Ishikawa (cell line): ENCODE data around the gene CHRNA4.

Experiments used
- CEBPB ChIP-seq: IDR thresholded peaks from 2 replicates; pipeline ENCODE4 v1.6.1; 2012
- CREB1 ChIP-seq: IDR thresholded peaks from 2 replicates; pipeline ENCODE4 v1.6.1; 2012; ENCODE audit warnings: low read depth
- EGR1 ChIP-seq: IDR thresholded peaks from 2 replicates; pipeline ENCODE4 v1.6.1; 2012
- EP300 ChIP-seq: IDR thresholded peaks from 2 replicates; pipeline ENCODE4 v1.6.1; 2012; ENCODE audit warnings: borderline replicate concordance
- FOXM1 ChIP-seq: IDR thresholded peaks from 2 replicates; pipeline ENCODE4 v1.6.1; 2012; ENCODE audit warnings: low read depth, borderline replicate concordance
- NFIC ChIP-seq: IDR thresholded peaks from 2 replicates; pipeline ENCODE4 v1.6.1; 2012
- RAD21 ChIP-seq: IDR thresholded peaks from 2 replicates; pipeline ENCODE4 v1.6.1; 2012; ENCODE audit warnings: low read depth
- TAF1 ChIP-seq: IDR thresholded peaks from 2 replicates; pipeline ENCODE4 v1.6.1; 2012; ENCODE audit warnings: low read depth, mild to moderate bottlenecking
- TCF12 ChIP-seq: IDR thresholded peaks from 2 replicates; pipeline ENCODE4 v1.6.1; 2012; ENCODE audit warnings: low read depth
- TEAD4 ChIP-seq: IDR thresholded peaks from 2 replicates; pipeline ENCODE4 v1.6.1; 2012
- YY1 ChIP-seq: IDR thresholded peaks from 2 replicates; pipeline ENCODE4 v1.6.1; 2012; ENCODE audit warnings: low read depth
- ZBTB7A ChIP-seq: IDR thresholded peaks from 2 replicates; pipeline ENCODE4 v1.6.1; 2012; ENCODE audit warnings: low read depth
- TF ChIP-seq, protein P1 (sequence below): IDR thresholded peaks from 2 replicates; pipeline ENCODE4 v1.6.1; 2012; ENCODE audit warnings: low read depth, mild to moderate bottlenecking
- TF ChIP-seq, protein P2 (sequence below): IDR thresholded peaks from 2 replicates; pipeline ENCODE4 v1.6.1; 2012
- TF ChIP-seq, protein P3 (sequence below): IDR thresholded peaks from 2 replicates; pipeline ENCODE4 v1.6.1; 2012

Gene CHRNA4

DNA sequence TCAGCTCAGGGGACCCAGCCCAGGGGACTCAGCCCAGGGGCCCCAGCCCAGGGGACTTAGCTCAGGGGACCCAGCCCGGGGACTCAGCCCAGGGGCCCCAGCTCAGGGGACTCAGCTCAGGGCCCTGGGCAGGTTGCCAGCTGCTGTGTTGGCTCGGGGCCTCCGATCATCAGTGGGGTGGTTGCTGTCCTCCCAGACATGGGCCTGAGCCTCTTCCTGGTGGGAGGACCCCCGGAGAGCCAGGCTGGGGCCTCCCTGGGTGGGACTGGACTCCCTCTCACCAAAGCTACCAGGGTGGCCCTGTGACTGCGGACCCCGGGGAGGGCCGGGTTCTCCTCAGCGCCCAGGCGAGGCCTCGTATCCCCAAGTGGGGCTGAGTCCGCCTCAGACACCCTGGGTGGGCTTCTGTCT is 63.8 kb downstream of the CHRNA4 start:
- TF ChIP-seq, protein P1, sequence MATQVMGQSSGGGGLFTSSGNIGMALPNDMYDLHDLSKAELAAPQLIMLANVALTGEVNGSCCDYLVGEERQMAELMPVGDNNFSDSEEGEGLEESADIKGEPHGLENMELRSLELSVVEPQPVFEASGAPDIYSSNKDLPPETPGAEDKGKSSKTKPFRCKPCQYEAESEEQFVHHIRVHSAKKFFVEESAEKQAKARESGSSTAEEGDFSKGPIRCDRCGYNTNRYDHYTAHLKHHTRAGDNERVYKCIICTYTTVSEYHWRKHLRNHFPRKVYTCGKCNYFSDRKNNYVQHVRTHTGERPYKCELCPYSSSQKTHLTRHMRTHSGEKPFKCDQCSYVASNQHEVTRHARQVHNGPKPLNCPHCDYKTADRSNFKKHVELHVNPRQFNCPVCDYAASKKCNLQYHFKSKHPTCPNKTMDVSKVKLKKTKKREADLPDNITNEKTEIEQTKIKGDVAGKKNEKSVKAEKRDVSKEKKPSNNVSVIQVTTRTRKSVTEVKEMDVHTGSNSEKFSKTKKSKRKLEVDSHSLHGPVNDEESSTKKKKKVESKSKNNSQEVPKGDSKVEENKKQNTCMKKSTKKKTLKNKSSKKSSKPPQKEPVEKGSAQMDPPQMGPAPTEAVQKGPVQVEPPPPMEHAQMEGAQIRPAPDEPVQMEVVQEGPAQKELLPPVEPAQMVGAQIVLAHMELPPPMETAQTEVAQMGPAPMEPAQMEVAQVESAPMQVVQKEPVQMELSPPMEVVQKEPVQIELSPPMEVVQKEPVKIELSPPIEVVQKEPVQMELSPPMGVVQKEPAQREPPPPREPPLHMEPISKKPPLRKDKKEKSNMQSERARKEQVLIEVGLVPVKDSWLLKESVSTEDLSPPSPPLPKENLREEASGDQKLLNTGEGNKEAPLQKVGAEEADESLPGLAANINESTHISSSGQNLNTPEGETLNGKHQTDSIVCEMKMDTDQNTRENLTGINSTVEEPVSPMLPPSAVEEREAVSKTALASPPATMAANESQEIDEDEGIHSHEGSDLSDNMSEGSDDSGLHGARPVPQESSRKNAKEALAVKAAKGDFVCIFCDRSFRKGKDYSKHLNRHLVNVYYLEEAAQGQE = no peak
- TF ChIP-seq TAF1 = no peak
- no peak for TF ChIP-seq CREB1
- TF ChIP-seq, protein P2, sequence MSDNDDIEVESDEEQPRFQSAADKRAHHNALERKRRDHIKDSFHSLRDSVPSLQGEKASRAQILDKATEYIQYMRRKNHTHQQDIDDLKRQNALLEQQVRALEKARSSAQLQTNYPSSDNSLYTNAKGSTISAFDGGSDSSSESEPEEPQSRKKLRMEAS = no peak
- TF ChIP-seq TEAD4 = no peak
- no peak for TF ChIP-seq TCF12
- no peak for TF ChIP-seq CEBPB
- no peak for TF ChIP-seq RAD21
- TF ChIP-seq FOXM1 = no peak

DNA sequence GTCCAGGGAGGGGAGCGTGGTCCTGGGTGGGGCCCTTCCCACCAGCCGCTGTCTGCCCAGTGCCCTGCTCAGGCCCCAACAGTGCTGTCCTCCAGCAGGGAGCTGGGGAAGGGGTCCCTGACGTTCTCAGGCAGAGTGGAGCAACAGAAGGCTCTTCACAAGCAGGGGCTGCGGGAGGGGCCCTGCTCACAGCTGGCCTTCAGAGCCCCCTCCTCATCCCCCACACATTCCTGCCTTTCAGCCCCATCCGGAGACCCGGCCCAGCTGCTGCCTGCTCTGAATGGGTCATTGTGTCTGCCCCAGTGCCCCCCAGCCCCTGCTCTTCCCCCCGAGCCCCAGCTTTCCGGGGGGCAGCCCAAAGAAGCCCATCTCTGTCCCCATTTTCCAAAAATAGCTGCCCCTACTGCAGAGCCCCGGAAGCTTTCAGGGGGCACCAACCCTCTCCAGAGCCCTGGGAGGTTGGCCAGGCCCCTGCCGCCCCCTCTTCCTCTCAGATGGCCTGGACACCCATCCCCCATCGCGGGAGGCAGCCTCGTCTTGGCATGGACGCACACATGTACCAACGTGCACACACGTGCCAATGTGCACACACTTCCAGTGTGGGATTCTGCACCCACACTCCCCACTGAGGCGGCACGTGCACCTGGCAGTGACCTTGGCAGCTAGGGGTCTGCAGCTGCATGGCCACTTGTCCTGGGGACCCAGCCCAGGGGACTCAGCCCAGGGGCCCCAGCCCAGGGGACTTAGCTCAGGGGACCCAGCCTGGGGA is 64.4 kb downstream of the CHRNA4 start:
- TF ChIP-seq, protein P2 = no peak
- TF ChIP-seq NFIC (no peak), ZBTB7A (no peak), RAD21 (no peak), TCF12 (no peak), TAF1 (no peak), FOXM1 (no peak), YY1 (no peak), TEAD4 (no peak), CEBPB (no peak), EGR1 (no peak)
- TF ChIP-seq, protein P3, sequence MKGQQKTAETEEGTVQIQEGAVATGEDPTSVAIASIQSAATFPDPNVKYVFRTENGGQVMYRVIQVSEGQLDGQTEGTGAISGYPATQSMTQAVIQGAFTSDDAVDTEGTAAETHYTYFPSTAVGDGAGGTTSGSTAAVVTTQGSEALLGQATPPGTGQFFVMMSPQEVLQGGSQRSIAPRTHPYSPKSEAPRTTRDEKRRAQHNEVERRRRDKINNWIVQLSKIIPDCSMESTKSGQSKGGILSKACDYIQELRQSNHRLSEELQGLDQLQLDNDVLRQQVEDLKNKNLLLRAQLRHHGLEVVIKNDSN = no peak
- TF ChIP-seq, protein P1 = no peak

DNA sequence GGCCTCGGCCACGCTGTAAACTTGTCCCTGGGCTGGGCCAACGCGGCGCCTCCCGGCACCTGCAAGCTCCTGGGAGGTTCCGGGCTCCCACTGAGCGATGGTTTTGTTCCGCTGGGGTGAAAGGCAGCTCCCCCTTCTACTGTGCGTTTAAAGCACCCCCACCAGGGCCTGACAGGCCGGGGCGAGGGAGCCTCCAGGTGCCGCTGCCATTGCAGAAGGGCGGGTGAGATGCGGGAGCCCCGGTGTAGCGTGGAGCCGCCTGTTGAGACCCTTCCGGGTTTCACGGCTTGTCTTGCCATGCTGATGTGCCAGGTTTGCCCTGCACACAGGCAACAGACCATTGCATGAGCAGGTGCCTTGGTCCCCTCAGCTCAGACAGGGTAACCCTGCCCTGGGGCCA is 65.3 kb downstream of the CHRNA4 start:
- TF ChIP-seq TAF1 = no peak

DNA sequence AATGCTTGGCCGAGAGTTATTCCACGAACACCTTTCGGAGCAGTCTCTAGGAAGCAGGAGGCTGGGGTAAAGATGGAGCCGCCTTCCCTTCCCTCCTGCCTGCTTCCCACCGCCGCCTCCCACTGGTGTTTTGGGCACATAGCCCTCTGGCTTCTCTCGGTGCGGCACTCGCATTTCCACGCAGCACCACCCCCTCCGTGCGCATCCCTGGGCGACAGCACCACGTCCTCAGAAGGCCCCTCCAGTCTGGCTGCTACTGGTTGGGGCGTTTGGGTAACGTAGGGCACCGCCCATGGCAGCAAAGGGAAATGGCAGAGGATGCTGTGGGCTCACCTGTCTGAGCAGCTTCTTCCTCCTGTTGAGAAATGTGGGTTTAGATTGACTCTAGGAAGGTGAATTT is 65.7 kb downstream of the CHRNA4 start:
- TF ChIP-seq CEBPB (no peak), EGR1 (no peak), YY1 (no peak), TAF1 (no peak), CREB1 (no peak), EP300 (no peak), ZBTB7A (no peak), RAD21 (no peak), TEAD4 (no peak), TCF12 (no peak), NFIC (no peak), FOXM1 (no peak)
- TF ChIP-seq, protein P2 = no peak
- TF ChIP-seq, protein P3 = no peak
- TF ChIP-seq, protein P1 = no peak

DNA sequence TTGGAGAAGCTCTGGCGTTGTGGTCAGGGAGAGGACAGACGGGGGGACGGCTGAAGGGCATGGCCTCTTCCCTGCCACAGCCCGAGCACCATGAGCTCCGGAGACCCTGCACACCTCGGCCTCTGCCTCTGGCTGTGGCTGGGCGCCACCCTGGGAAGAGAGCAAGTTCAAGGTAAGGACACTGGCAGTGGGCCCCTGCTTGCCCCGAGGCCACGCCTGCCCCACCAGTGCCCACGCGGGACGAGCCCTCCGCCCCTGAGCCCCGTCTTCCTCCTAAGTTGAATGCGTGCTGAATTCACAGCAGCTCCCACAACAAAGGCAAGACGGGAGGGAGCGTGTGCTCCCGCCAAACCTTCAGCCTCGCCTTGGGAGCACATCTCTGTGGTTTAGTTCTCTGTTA is 66.1 kb downstream of the CHRNA4 start:
- TF ChIP-seq ZBTB7A = no peak
- TF ChIP-seq, protein P3 = no peak
- TF ChIP-seq NFIC = no peak
- TF ChIP-seq RAD21 = no peak
- no peak for TF ChIP-seq TCF12
- no peak for TF ChIP-seq CREB1
